Lower leg skin (tissue), 3 donors: Measurements from ENCODE around the gene BPIFB4.

Experiments used
- POLR2A ChIP-seq, 2 donors: fragments of 450-650 bp; IDR thresholded peaks; one replicate each; pipeline ENCODE4 v1.6.1; 2016 to 2017; ENCODE audit warnings: antibody characterized with exemption in 2 of 2, mild to moderate bottlenecking in 1 of 2, moderate library complexity in 1 of 2
- TF ChIP-seq, protein P1 (sequence below), 3 donors: fragments of 450-650 bp; IDR thresholded peaks; one replicate each; pipeline ENCODE4 v1.5.1; 2016; ENCODE audit warnings: antibody characterized with exemption in 3 of 3, mild to moderate bottlenecking in 3 of 3, moderate library complexity in 2 of 3

DNA sequence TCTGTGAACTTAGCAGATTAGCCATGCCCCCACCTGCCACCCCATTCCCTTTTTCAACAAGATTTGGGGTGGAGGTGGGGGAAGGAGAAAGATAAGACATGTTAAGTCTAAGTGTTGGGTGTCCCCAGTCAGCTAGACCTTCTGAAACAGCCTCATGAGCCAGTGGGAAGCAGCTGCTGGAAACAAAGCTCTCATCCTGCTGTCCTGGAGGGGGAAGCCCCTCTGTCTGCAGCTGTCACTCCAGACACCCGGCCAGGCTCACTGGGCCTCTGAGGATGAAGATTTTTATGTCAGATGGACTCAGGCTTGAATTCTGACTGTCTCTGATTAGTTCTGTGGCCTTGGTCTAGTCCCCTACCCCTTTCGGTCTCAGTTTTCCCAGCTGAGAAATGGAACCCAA is 24.7 kb upstream of the BPIFB4 start:
- TF ChIP-seq, protein P1, sequence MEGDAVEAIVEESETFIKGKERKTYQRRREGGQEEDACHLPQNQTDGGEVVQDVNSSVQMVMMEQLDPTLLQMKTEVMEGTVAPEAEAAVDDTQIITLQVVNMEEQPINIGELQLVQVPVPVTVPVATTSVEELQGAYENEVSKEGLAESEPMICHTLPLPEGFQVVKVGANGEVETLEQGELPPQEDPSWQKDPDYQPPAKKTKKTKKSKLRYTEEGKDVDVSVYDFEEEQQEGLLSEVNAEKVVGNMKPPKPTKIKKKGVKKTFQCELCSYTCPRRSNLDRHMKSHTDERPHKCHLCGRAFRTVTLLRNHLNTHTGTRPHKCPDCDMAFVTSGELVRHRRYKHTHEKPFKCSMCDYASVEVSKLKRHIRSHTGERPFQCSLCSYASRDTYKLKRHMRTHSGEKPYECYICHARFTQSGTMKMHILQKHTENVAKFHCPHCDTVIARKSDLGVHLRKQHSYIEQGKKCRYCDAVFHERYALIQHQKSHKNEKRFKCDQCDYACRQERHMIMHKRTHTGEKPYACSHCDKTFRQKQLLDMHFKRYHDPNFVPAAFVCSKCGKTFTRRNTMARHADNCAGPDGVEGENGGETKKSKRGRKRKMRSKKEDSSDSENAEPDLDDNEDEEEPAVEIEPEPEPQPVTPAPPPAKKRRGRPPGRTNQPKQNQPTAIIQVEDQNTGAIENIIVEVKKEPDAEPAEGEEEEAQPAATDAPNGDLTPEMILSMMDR (IDR thresholded peaks at IDR 0.05): no peak
- TF ChIP-seq POLR2A (IDR thresholded peaks at IDR 0.05): no peak
